NCI-H1436 (cell line): ENCODE data around the gene PPOX.

ENCODE experiments used
- DNase-seq: peaks from one replicate; lab custom pipeline; 2025; lab: John Stamatoyannopoulos, UW

PPOX gene

DNA sequence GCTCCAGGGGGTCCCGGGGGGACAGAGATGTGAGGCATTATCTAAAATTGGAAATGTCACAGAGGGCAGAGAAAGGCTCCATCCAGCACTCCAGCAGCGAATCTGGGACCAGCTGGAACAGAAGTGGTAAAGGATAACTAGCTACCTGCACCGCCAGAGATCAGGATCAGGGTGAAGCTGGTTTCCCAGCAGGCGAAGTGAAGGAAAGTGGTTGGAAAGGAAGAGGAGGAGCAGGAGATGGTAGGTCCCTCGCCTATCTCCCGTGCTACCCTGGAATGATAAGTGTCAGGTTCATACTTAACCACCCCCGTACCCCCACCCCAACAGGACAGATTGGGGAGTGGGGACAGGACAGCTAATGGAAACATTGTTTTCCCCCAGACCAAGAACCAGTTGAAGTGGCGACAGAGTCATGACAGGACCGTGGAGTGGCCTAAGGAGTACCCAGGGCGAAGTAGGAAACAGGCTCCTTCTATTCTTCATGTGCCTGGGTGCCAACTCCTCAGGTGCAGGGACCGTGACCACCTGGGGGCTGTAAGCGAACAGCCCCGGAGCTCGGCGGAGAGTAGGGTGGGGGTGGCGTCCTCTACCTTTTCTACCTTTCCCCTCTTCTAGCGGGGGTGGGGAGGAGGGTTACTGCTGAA, 10.4 kb downstream of the PPOX start:
- no peak for DNase-seq

DNA sequence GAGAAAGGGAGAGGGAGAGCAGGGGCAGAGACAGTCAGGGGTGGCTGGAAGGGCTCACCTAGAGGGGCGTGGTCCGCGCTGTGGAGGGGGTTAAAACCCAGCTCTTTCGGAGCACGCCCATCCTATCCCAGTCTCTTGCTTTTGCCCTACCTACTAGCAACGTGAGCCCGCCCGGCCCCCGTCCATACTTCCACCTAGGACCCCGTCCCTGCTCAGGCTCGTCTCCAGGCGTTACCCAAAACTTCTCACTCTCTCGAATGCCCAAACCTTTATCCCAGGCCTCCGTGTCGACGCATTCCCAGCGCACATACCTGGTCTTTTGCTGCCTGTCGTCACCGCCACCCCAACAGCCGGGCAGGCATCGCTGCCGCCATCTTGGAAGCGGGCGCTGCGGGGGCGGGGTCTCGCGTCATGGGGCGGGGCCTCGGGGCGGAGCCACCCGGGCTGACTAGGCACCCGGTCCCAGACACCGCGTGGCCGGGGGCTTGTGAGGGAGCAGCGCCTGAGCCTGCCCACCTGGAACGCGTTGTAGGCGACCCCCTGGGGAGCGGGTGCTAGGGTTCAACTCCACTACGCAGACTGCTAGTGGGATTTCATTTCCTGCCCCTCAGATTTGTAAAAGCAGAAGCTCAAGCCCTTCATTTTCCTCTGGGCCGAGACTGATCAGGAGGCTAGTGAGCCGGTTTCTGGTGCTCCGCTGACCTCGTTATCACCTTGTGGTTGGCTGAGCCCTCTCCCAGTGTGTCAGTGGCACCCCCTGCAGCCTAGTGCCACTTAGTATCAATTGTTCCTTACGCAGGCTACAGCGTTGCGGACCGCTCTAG, 11.1 kb downstream of the PPOX start, which contains the start of gene B4GALT3:
TSS of gene B4GALT3 (minus strand) at position 396 of the 824 bp plus-strand sequence. CDS start 1,447 bp downstream, outside the sequence.
- peak; percentile 72 for DNase-seq

DNA sequence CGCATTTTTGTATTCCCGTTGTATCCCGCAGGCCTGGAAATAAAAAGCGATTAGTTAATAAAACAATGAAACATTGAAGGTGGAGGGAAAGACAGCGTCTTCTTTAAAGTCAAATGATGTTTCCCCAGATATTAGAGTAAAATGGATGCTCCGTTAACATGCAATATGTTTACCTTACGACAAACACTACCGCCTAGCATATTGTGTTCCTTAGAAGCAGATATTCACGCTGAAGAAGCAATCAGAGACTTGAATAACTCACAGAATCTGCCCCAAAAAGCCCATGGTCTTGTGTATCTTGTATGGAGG, 11.7 kb downstream of the PPOX start:
- DNase-seq: no peak

DNA sequence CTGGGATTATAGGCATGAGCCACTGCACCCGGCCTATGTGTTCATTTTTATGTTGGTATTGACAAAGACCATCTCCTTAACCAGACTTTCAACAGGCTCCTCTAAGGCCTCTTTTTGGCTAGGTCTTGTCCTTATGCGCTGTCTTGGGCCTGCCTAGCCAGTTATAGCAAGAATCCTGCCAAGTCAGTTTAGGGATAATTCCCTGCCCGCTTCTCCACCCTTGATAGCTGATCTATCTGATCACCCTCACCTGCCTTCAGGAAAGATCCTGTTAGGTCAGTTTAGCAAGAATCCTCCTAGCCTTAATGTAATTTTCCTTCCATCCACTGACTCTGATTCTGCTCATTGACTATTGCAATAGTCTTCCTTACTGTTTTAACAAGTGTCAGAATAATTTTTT, 13.5 kb downstream of the PPOX start:
- no peak for DNase-seq

DNA sequence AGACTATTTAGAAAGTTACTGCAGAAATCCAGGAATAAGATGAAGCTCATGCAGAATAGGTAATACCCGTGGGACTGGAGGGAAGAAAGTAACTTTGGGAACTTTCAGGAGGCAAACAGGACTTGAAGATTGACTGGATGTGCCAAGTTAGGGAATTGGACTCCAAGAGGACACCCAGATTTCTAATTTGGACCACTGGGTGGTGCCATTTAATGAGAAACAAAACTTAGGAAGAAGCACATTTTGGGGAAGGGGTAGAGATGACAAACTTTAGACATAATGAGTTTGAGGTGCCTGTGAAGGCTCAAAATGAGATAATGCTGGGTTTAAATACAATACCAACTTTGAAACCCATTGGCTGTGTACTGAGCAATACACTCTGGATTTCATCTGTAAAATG, 14.4 kb downstream of the PPOX start:
- DNase-seq: no peak

DNA sequence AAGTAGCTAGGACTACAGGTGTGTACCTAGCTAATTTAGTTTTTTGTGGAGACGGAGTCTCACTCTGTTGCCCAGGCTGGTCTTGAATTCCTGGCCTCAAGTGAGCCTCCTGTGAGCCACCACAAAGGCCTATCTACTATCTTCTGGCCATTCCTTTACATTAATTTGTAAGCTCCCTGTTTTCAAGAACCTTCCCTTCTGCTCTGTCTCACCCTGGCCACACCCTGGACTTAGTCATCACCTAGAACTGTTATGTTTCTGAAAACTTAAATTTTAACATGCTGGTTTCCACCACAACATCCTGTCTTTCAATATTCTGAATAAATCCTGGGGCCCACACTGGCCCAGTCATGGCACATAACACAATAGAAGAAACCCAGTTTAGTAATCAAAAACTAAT, 16.0 kb downstream of the PPOX start:
- DNase-seq: no peak

DNA sequence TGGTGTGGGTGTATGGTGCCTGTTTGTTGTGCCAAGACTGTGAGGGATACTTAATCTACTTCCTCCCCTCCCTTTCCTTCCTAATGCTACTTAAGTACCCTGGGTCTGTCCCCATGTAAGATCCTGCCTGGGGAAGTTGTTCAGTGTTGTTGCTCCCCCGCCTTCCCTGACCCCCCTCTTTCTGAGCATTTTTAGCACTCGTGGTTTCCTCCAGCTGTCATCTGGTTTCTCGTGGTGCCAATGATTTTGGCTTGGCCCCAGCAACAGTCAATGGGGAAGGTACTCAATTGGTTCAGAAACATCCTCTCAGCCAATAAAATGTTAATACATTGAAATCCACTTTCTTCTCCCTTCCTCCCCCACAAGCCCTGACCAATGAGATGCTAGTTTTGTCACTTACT, 19.1 kb downstream of the PPOX start:
- no peak for DNase-seq

DNA sequence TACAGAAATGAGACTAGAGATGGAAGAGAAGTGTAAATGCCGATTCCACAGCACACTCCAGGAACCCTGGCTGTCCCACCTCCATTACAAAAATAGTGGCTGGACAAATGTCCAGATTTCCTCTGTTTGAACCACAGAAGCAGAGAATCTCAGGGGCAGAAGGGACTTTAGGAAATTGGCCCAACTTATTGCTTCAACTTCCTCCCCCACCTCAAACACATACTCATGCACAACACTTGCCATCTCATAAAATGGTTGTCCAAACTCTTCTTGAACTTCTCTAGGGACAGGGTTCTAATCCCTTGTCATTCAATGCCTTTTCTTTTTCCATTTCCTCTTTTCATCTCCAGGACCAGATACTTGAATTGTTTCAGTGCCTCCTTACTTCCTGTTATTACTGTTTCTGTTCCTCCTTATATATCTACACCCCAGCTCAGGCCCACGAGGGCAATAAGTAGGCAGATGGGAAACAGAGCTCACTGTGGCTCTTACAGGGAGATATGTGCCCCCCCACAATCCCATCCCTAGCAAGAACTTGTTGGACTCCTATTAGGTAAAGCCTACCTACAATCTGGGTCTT, 19.6 kb downstream of the PPOX start:
- no peak for DNase-seq

DNA sequence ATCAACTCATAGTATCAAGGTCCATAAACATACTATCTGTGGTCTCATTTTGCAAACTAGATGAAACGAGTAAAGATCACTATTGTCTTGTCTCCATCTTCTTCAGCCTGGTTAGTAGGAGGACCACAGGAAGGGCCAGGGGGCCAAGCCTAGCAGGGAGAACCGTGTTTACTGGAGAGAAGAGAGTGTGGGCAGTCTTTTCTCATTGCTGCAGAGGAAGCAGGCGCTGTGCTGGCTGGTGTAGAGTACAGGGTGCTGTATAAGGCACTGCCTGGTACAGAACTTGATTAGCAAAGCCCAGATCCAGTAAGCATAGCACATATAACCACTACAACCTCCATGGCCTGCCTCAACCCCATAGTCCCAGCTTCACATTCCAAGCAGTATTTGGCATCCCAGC, 21.1 kb downstream of the PPOX start:
- DNase-seq: no peak

DNA sequence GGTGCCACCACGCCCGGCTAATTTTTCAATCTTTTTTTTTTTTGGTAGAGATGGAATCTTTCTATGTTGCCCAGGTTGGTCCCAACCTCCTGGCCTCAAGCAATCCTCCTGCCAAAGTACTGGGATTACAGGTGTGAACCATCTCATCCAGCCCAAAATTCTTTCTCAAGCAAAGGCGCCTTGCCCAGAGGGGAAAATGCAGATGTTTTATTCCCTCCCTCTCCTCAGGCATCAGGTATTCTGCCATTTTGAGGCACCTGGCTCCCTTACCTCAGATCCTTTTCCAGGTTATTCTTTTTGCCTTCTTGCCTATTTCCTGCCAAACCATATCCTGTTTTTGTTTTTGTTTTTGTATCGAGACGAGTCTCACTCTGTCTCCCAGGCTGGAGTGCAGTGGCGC, 22.2 kb downstream of the PPOX start:
- no peak for DNase-seq

DNA sequence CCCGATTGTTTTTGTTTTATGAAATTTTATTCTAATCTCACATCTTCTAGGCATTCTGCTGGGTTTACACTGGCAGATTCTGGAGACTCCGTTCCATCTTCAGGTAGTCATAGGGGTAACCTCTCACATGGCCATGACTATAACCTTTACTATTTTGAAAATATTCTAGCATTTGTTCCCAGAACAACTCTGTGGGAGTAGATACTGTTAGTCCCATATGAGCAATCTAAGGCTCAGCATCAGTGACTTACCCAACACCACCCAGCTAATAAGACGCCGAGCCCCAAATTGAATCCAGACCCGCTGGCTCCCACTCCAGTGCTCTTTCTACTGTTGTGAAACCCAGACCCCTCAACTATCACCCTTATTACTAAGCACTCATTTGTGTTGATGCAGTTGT, 22.8 kb downstream of the PPOX start:
- no peak for DNase-seq

DNA sequence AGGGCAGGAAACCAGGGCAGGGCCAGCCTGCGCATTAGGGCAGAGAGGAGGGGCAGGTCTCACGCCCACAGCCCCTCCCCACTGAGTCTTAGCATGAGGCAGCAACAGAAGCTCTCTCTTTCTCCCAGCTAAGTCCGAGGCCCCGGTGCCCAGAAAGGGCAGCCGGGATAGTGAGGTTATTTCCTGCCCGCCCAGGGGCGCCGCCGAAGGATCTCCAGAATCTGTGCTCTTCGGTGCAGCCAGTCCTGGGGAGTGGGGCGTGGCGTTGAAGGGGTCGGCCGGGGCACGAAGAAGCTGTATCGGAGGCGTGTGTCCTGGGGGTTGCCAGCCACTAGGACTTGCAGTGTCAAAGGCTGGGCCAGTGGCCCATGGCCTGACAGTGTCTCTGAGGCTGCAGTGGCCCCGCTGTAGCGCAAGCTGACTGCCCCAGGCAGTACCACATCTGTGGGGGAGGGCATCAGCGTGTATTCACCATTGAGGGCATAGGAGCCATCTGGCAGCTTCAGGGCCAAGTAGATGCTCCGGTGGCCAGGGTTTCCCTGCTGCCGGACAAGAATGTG, 24.8 kb downstream of the PPOX start:
- DNase-seq: no peak

DNA sequence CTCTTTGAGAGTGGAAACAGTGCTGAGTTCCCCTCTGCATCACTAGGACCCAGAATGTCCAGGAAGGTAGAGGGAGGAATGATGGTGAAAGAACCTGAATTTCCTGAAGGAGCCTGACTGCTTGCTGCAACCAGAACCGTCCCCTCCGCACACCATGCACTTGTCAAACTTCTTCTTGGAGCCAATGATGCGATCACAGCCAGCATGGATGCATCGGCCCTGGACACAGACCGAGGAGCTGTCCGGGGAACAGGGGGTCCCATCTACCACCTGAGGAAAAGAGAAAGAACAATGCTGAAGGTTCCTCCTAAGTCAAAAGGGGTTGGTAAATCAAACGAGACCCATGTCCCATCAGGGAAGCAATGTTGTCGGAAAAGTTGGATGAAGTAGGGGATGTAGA, 25.7 kb downstream of the PPOX start:
- DNase-seq: no peak

DNA sequence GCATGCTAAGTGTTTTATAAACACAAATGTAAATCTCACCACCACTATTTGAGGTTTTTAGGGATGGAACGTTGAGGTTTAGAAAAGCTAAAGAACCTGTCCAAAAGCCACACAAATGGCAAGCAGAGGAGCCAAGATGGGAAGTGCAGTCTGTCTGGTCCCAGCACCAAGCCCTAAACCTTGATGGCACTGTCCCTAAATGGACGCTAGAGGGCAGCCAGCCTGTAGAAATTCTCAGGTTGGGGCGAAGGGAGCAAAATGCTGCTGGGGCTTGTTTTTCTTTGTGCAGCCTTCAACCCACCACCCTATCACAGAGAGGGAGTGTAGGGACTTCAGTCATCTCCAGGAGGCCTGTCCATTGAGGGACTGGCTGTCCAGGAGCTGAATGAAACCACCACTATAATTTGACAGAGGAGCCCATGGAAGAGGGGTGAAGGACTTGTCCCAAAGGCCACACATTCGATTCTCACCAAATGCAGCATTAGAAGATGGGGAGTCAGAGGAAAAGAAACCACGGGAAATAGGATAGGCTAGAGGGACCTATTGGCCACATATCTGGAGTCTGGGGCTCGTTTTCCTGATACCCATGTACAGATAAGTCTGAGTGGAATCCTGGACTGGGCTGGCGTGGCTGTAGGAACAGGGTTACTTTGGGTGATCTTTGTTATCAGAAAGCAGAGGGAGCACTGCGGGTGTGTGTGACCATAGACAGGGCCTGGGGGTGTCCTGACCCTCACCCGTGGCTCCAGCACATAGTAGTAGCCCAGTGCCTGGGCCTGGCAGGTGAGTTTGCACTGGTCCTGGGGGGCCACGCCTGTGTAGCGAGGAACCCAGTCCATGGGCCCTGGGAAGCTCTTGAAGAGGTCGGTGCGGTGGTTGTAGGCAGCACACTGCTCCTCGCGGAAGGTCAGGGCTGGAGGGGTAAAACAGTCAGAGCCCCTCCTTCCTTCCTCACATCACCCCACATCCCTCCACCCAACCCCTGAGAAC, 26.5 kb downstream of the PPOX start:
- DNase-seq: peak; percentile 66

DNA sequence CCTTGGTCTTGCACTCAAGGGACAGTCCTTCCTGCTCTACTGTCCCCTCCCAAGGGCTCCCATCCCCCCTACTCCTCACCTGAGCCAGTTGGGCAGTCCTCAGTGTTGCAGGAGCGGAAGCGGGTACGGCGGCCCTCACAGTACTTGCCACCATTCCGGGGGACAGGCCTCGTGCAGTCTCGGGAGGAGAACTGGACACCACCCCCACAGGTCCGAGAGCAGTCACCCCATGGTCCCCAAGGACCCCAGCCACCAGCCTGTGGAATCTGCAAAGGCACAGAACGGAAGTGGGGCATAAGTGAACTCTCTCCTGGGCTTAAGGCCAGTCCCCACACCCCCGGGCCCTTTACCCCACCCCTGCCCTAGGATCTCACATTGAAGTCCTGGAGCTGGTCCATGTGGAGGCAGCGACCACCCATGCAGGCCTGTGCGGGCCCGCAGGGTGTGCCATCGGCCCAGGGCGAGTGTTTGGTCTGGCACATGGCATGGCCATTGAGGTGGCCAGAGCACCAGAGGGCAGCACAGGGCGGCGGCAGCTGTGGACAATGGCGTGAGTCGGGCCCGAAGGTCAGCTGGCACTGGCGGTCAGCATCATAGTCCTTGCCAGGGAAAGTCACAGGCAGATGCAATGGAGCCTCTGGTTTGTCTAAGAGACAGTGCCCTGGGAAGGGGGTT, 27.5 kb downstream of the PPOX start:
- DNase-seq: no peak

DNA sequence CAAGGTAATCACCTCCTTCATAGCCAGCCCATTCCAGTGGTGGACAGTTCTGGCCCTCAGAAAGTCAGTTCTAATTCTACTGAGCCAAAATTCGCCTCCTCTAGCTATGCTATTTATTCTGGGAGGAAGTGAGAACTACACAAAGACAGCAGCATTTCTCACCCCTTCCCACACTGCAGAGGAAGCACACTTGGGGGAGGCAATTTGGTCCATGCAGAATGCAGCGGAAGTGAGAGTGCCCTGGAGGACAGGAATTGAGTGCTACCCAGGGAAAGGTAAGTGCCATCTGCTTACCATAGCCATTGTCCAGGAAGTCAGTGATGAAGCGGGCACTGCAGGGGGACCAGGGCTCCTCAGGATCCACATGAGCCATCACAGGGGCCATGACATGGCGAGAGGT, 28.9 kb downstream of the PPOX start:
- no peak for DNase-seq

DNA sequence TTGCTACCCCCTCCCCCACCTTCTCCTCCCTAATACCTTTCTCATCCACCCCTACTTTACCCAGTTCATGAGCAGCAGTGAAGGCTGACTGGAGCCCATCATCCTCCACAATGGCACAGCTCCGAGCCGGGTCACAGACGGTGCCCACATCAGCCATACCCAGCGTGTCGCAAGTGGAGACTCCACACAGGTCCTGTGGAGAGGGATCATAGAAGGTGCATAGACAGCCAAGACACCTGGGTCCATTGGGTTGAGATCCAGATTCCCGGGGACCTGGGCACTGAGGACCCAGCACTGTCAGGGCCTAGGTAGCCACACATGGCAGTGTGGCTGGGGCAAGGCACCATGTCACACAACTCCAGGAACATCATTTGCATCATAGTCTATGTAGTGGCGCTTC, 29.9 kb downstream of the PPOX start:
- no peak for DNase-seq

DNA sequence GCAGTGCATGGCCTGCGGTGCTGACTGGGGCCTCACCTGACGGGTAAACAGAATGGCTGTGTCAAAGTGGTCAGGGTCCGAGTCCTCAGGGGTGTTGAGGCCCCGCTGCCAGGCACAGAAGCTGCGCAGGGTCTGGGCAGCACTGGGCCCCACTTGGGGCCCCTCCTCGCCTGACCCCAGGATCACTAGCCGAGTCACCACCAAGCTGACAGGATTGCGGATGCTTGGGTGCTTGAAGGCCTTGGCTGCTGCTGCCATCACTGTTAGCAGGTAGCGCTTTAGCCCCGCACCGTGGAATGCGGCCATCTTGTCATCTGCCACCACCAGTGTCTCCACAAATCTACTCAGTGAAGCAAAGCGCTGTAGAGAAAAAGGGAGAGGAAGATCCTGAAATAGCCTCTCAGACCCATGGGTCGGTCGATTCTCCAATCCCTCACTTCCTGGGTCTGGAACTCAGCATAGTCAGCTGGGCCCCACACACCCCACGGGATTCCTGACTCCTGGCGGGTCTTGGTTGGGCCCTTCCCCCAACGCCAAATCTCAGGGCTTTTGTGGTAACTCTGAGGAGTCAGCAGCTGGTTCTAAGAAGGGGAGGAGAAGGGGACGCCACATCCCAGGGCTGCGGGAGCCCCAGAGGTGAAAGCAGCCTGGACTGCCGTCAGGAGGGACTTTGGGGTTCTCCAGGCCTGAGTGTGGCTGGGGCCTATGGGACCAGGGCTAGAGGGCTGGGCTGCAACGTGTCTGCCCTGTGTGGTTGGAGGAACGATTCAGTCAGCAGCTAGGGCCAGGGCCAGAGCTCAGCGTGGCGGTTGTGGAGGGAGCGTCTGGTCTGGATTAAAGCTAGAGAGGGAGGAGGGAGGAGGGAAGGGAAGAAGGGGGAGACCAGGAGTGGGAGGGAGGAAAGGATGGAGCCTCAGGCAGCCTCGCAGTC, 30.6 kb downstream of the PPOX start:
- DNase-seq: no peak

DNA sequence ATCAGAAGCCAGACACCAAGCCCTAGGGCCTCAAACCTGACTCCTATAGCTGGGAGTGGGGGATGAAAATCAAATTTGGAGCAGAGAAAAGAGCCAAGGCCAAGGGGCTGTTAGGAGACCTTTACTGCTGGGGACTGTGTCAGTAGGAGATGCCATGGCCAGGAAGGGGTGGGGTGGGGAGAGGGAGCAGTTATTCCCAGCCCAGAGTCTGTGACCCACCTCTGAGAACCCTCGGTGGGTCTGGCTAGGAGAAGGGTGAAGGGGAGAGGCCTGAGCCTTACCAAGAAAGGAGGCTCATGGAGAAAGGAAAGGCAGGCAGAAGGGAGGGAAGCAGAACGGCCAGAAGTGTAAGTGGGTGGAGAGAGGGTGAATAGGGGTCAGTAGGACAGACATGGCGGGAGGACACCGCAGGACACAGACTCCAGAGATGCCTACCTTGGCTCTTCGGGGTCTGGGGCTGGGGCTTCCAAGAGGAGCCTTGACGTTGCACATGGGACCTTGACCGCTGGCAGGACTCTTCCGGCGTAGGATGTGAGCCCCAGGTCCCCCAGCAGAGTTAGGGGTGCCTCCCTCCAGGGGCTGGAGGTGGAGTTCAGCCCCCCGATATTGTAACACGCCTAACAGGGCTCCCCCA, 31.5 kb downstream of the PPOX start:
- DNase-seq: no peak
